HG02885 (cell line): ENCODE results near the gene CTSC.
"Not testable (repeated sequence)": the region's sequence is repeated elsewhere in the genome, so short reads cannot be mapped to it uniquely, and the experiment has no call there.

Source experiments
- ATAC-seq: cut with Tn5 transposase; IDR thresholded peaks from one replicate; pipeline ENCODE4 v1.9.1; 2021; ENCODE audit warnings: mild to moderate bottlenecking; ENCODE audit not compliant: unreplicated experiment, poor library complexity

Gene CTSC

GRCh38 chr11:88292171-88292843 is 45.2 kb downstream of the CTSC start:
- ATAC-seq: no peak

GRCh38 chr11:88288560-88288959 is 49.0 kb downstream of the CTSC start:
- ATAC-seq: no peak

GRCh38 chr11:88284336-88285050 is 53.0 kb downstream of the CTSC start:
- no peak for ATAC-seq

GRCh38 chr11:88282747-88283515 is 54.6 kb downstream of the CTSC start:
- ATAC-seq: no peak

DNA sequence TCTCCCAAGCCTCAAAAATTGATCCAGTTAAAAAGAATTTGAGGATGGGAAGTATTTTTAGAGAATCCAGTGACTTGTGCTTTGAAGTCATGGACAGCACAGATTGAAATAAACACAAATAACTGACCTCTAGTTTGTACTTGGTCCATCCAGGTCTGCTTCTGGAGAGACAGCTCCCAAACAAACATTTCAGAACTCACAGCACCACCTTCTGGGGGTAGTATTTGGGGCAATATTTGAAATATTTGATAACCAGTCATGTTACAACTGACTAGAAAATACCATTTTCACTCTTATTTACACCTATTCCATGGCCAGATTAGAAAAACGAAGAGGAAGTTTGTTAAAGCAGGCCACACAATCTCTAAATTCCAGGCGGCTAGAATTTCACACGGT is 56.2 kb downstream of the CTSC start:
- no peak for ATAC-seq

DNA sequence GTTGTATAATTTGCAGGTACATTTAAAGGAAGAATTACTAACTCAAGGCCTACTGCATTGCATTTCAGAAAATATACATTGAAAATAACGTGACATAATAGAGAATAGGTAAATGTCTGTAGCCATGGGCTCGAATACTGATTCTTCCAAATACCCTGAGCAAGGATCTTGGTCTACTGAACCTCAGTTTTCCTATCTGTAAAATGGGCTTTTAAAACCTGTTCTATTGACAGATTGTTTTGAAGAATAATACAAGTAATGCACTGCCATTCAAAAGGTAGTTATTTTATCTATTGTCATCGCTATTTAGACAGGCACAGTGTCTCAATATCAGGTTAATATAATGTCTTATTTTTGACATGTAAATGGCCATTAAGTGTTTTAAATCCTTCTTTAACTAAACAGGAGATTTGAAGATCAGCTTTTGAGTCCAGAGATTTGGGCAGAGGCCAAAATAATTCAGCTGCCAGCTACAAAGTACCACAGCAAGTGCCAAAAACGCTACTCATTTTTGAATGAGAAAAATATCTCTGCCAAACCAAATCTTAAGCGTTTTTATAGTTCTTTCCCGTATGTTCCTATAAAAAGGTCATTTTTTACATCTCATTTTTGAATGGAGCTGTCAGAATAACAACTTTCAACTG is 56.7 kb downstream of the CTSC start:
- ATAC-seq: no peak

GRCh38 chr11:88277349-88277915 is 60.1 kb downstream of the CTSC start:
- no peak for ATAC-seq

DNA sequence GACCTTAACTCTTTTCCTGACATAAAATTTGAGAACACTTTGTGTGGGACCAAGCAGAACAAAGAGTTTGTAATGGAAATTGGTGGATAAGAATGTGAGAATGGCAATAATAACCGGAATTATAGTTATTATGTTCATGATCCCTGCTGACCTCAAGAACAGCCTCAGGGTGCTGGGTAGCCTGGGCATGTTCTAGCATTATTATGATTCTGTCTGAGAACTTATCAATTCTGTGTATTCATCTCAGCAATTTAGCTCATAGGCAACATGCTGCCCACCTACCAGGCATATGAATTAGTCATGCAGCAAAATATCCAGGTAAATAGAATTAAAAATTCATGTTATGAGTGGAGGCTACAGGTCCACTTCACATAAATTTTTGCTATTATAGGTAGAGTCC is 61.9 kb downstream of the CTSC start:
- ATAC-seq: no peak

GRCh38 chr11:88266919-88267318 is 70.6 kb downstream of the CTSC start:
- peak; percentile 72 for ATAC-seq

DNA sequence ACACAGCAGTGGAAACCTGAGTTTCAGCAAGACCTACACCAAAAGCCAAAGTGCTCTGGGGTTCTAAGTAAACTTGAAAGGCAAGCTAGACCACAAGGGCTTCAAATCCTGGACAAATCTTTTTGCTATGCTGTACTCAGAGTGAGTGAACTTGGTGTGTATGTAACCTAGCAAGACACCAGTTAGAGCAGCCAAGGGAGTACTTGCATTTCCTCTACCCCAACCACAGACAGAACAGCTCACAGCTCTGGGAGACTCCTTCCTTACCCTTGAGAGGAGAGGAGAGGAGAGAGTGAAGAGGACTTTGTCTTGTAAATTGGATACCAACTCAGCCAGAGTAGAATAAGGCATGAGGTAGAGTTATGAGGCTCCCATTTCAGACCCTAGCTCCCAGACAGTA is 71.4 kb downstream of the CTSC start:
- no peak for ATAC-seq

- ATAC-seq: no peak
Observed at GRCh38 chr11:88259431-88259830, 78.1 kb downstream of the CTSC start.

GRCh38 chr11:88252208-88252607 is 85.3 kb downstream of the CTSC start:
- ATAC-seq: no peak

DNA sequence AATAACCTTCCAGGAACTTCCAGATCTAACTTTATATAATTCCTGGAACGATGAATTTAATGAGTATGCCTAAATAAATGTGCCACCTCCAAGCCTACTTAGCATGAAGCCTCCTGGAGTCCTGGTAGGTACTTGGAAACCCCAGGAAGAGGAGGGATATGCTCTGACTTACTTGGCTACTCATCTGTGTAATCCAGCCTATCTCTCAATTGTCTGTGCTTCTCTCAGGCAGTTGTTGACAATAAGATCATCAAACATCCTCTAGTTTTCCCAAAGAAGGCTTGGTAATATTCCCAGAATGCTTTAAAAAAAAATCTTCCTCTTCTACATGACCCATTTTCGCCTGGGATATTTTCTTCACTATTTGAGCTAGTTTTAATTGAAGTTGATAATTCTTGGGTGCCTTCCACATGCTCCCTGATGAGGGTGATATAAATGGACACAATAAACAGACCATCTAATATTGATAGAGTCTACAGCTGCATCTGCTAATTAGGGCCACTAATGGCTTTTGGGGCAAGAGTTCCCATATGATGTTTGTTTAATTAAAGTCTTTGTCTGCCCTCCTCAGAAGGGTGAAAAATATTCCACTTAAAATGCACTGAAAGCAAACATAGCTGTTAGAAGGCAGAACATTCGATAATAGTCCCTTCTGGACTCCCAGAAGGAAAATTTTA is 86.8 kb downstream of the CTSC start:
- ATAC-seq: no peak

- ATAC-seq: no peak
Observed at GRCh38 chr11:88249706-88250105, 87.8 kb downstream of the CTSC start.

DNA sequence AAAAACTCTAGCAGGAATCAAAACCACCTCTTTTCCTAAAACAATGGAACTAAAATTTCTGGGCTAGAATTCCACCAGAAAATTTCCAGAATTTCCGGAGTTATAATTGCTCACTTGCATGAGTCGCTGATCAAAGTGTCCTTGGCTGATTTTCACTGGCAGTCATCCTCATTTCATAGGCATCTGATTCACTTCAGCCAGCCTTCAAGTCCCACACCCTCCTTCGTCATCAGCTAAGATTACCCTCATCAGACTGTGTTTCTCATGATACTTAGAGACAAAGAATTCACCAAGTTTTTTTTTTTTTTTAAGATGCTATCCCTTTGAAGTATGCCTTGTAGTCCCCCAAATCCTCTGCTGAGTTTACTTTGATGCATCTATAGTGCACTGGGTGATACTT is 90.8 kb downstream of the CTSC start:
- no peak for ATAC-seq

DNA sequence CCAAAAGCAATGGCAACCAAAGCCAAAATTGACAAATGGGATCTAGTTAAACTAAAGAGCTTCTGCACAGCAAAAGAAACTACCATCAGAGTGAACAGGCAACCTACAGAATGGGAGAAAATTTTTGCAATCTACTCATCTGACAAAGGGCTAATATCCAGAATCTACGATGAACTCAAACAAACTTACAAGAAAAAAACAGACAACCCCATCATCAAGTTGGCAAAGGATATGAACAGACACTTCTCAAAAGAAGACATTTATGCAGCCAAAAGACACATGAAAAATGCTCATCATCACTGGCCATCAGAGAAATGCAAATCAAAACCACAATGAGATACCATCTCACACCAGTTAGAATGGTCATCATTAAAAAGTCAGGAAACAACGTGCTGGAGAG is 92.0 kb downstream of the CTSC start:
- ATAC-seq: not testable (repeated sequence)
